ENCODE results near the gene TRAT1. TPM values are rescaled to one million over a fixed set of nuclear protein-coding genes. Genes with fewer than 3 reads are reported as not detected.

TRAT1 gene
- polyA plus RNA-seq, 5 donors: 0.15 to 0.44 (median 0.25) TPM

GRCh38 chr3:108861401-108861800, 38.8 kb downstream of the TRAT1 start:
- no peak for DNase-seq

- DNase-seq: no peak
Observed at GRCh38 chr3:108862865-108863798, 40.5 kb downstream of the TRAT1 start.

- no peak for DNase-seq
Observed at GRCh38 chr3:108863799-108864135, 41.2 kb downstream of the TRAT1 start.

GRCh38 chr3:108877901-108878300, 55.3 kb downstream of the TRAT1 start:
- no peak for DNase-seq

- no peak for DNase-seq
Observed at GRCh38 chr3:108879915-108880314, 57.3 kb downstream of the TRAT1 start.

GRCh38 chr3:108882762-108883161, 60.2 kb downstream of the TRAT1 start:
- DNase-seq: no peak

GRCh38 chr3:108883373-108883772, 60.8 kb downstream of the TRAT1 start:
- no peak for DNase-seq

- no peak for DNase-seq
Observed at GRCh38 chr3:108887121-108887520, 64.5 kb downstream of the TRAT1 start.

- no peak for DNase-seq
Observed at GRCh38 chr3:108887777-108888176, 65.2 kb downstream of the TRAT1 start.

- DNase-seq: no peak
Observed at GRCh38 chr3:108891833-108892232, 69.2 kb downstream of the TRAT1 start.

- no peak for DNase-seq
Observed at GRCh38 chr3:108894981-108895380, 72.4 kb downstream of the TRAT1 start.

- DNase-seq: no peak
Observed at GRCh38 chr3:108897883-108898282, 75.3 kb downstream of the TRAT1 start.

GRCh38 chr3:108899530-108899929, 76.9 kb downstream of the TRAT1 start:
- no peak for DNase-seq

Other genes with a start within 250 kb of the TRAT1 start
- gene CIP2A, start 233.3 kb upstream of the TRAT1 start, polyA plus RNA-seq (ENCODE audit: insufficient read depth in 1 of 5, insufficient read length in 5 of 5, low replicate concordance in 1 of 5): 10 to 100 TPM in 4 of 5 donors, 1 to 10 TPM in 1; 9.6 to 31.8 (median 20.7) TPM
- gene DZIP3, start 233.1 kb upstream of the TRAT1 start, polyA plus RNA-seq (ENCODE audit: insufficient read depth in 1 of 5, insufficient read length in 5 of 5, low replicate concordance in 1 of 5): 10 to 100 TPM; 20.9 to 33.7 (median 33.2) TPM
- not detected for gene RETNLB, start 65.4 kb upstream of the TRAT1 start, polyA plus RNA-seq (ENCODE audit: insufficient read depth in 1 of 5, insufficient read length in 5 of 5, low replicate concordance in 1 of 5)
- not detected for gene GUCA1C, start 131.1 kb downstream of the TRAT1 start, polyA plus RNA-seq (ENCODE audit: insufficient read depth in 1 of 5, insufficient read length in 5 of 5, low replicate concordance in 1 of 5)

All from right lung (tissue), 5 donors.